Activated CD4-positive, alpha-beta T cell treated with anti-CD3 and anti-CD28 coated beads for 36 hours (primary cell): Measurements from ENCODE around the gene DUSP1. TPM values are rescaled to one million over a fixed set of nuclear protein-coding genes. Genes with fewer than 3 reads are reported as not detected.

Experiments used
- ATAC-seq: fragments of 200-7000 bp; cut with Tn5 transposase; one replicate; pipeline ENCODE4 v1.10.0; 2021; ENCODE audit warnings: mild to moderate bottlenecking, moderate library complexity
- CTCF ChIA-PET: fragments of 350-600 bp; sonication (Branson Sonifier 250); formaldehyde crosslinking; loops from one replicate; lab custom pipeline; 2021; ENCODE audit warnings: antibody characterized with exemption; lab: Charles Lee
- POLR2A ChIA-PET: fragments of 350-600 bp; sonication (Branson Sonifier 250); formaldehyde crosslinking; loops from one replicate; lab custom pipeline; 2021; ENCODE audit warnings: antibody characterized with exemption, inconsistent platforms; lab: Charles Lee
- DNase-seq: peaks from one replicate; pipeline ENCODE4 v3.0.0-alpha.2; 2020
- H3K27ac Mint-ChIP-seq: one replicate; pipeline ENCODE4 v1.8.0; 2021; ENCODE audit warnings: mixed read lengths
- H3K27me3 Mint-ChIP-seq: one replicate; pipeline ENCODE4 v1.8.0; 2021; ENCODE audit warnings: mixed read lengths
- H3K36me3 Mint-ChIP-seq: one replicate; pipeline ENCODE4 v1.8.0; 2021; ENCODE audit warnings: low read depth, mixed read lengths
- H3K4me1 Mint-ChIP-seq: one replicate; pipeline ENCODE4 v1.8.0; 2021; ENCODE audit warnings: mixed read lengths
- H3K4me3 Mint-ChIP-seq: one replicate; pipeline ENCODE4 v1.8.0; 2021; ENCODE audit warnings: mild to moderate bottlenecking, moderate library complexity, mixed read lengths
- H3K9me3 Mint-ChIP-seq: one replicate; pipeline ENCODE4 v1.8.0; 2021; ENCODE audit warnings: low read depth, mixed read lengths
- intact Hi-C, 2 experiments: fragments of 100-400 bp; cut with DNase I in 1 of 2; cut with micrococcal nuclease in 1 of 2; formaldehyde crosslinking; loops; one replicate each; pipeline versions ENCODE4 v1.14.2 to v1.15.1; 2022 to 2024; cut with DNase I, micrococcal nuclease
- total RNA-seq, 2 experiments: library from RNA; stranded (reverse); gene quantifications; one replicate each; pipeline ENCODE4 v1.2.3, GENCODE V29; 2021

The DUSP1 gene
- total RNA-seq, 2 experiments from 2014 or later: 6.7 to 7.4 TPM

GRCh38 chr5:172758834-172759149 is 12.2 kb downstream of the DUSP1 start:
- H3K4me3 Mint-ChIP-seq: no peak overlapping the region
- H3K4me1 Mint-ChIP-seq: no peaks in the 10 kb centered on the region

GRCh38 chr5:172758077-172758833 is 12.7 kb downstream of the DUSP1 start:
- H3K4me3 Mint-ChIP-seq: no peak overlapping the region
- intact Hi-C loops: no loop called here
- no peaks in the 10 kb centered on the region for H3K4me1 Mint-ChIP-seq
- no peaks in the 10 kb centered on the region for H3K36me3 Mint-ChIP-seq
- CTCF ChIA-PET: interaction anchor here (0.6 kb wide), 1 partner anchor 44 kb away, joined by 4 read pairs; no protein-coding TSS in a partner anchor
- no peaks in the 10 kb centered on the region for H3K27me3 Mint-ChIP-seq
- H3K9me3 Mint-ChIP-seq: no peaks in the 10 kb centered on the region
- H3K27ac Mint-ChIP-seq: no peak overlapping the region
- POLR2A ChIA-PET: no interaction called here
- ATAC-seq: no peak
- DNase-seq: no peak

More at GRCh38 chr5:172758834-172759149, 12.2 kb downstream of the DUSP1 start:
- no peaks in the 10 kb centered on the region for H3K9me3 Mint-ChIP-seq
- ChIA-PET POLR2A (no interaction called here), CTCF (interaction anchor here (0.6 to 1.3 kb wide), 3 partner anchors 14 to 279 kb away, joined by 3 to 4 read pairs (median 3); no protein-coding TSS in a partner anchor)
- no peak overlapping the region for H3K27ac Mint-ChIP-seq
- no peaks in the 10 kb centered on the region for H3K27me3 Mint-ChIP-seq
- no peaks in the 10 kb centered on the region for H3K36me3 Mint-ChIP-seq
- ATAC-seq: no peak
- intact Hi-C loops: no loop called here
- DNase-seq: no peak

- no peak for ATAC-seq
- POLR2A ChIA-PET: no interaction called here
- Mint-ChIP-seq H3K27ac (no peak overlapping the region), H3K4me1 (no peaks in the 10 kb centered on the region), H3K27me3 (no peaks in the 10 kb centered on the region), H3K9me3 (no peaks in the 10 kb centered on the region), H3K36me3 (no peaks in the 10 kb centered on the region), H3K4me3 (no peak overlapping the region)
- CTCF ChIA-PET: interaction anchor here (0.6 to 0.8 kb wide), 2 partner anchors 43 to 741 kb away, joined by 3 to 4 read pairs; no protein-coding TSS in a partner anchor
- intact Hi-C loops: no loop called here
- no peak for DNase-seq
Observed at GRCh38 chr5:172757394-172758010, 13.5 kb downstream of the DUSP1 start.

GRCh38 chr5:172756764-172757393 is 14.1 kb downstream of the DUSP1 start:
- Mint-ChIP-seq H3K36me3 (no peaks in the 10 kb centered on the region), H3K9me3 (no peaks in the 10 kb centered on the region), H3K27me3 (no peaks in the 10 kb centered on the region), H3K27ac (no peak overlapping the region), H3K4me3 (no peak overlapping the region), H3K4me1 (no peaks in the 10 kb centered on the region)
- intact Hi-C loops: no loop called here
- ChIA-PET POLR2A (no interaction called here), CTCF (interaction anchor here (0.8 kb wide), 1 partner anchor 742 kb away, joined by 3 read pairs; no protein-coding TSS in a partner anchor)
- DNase-seq (no peak), ATAC-seq (no peak)

- ATAC-seq (no peak), DNase-seq (no peak)
- Mint-ChIP-seq H3K27ac (no peak overlapping the region), H3K4me3 (no peak overlapping the region), H3K9me3 (no peaks in the 10 kb centered on the region), H3K27me3 (no peaks in the 10 kb centered on the region), H3K4me1 (no peaks in the 10 kb centered on the region), H3K36me3 (no peaks in the 10 kb centered on the region)
- CTCF ChIA-PET: interaction anchor here (0.6 to 1.7 kb wide), 7 partner anchors 10 to 178 kb away, joined by 3 to 6 read pairs (median 3); no protein-coding TSS in a partner anchor
- POLR2A ChIA-PET: interaction anchor here (0.6 kb wide), 1 partner anchor 1695 kb away, joined by 4 read pairs; no protein-coding TSS in a partner anchor
- intact Hi-C loops: no loop called here
Observed at GRCh38 chr5:172754596-172755356, 16.2 kb downstream of the DUSP1 start.

GRCh38 chr5:172753101-172753500 is 17.9 kb downstream of the DUSP1 start:
- Mint-ChIP-seq H3K27me3 (no peaks in the 10 kb centered on the region), H3K36me3 (no peaks in the 10 kb centered on the region), H3K4me1 (no peaks in the 10 kb centered on the region), H3K27ac (no peak overlapping the region), H3K9me3 (no peaks in the 10 kb centered on the region), H3K4me3 (no peak overlapping the region)
- ATAC-seq (no peak), DNase-seq (no peak)
- intact Hi-C loops: no loop called here
- CTCF ChIA-PET: interaction anchor here (0.7 kb wide), 1 partner anchor 178 kb away, joined by 3 read pairs; no protein-coding TSS in a partner anchor
- POLR2A ChIA-PET: no interaction called here

- ChIA-PET CTCF (interaction anchor here (0.6 to 0.7 kb wide), 2 partner anchors 176 to 306 kb away, joined by 3 to 5 read pairs; no protein-coding TSS in a partner anchor), POLR2A (no interaction called here)
- H3K27me3 Mint-ChIP-seq: no peaks in the 10 kb centered on the region
- ATAC-seq (no peak), DNase-seq (no peak)
- no peaks in the 10 kb centered on the region for H3K36me3 Mint-ChIP-seq
- H3K4me1 Mint-ChIP-seq: no peaks in the 10 kb centered on the region
- intact Hi-C loops: no loop called here
- no peak overlapping the region for H3K4me3 Mint-ChIP-seq
- peaks cover 4% of the 10 kb centered on the region for H3K9me3 Mint-ChIP-seq
- H3K27ac Mint-ChIP-seq: no peak overlapping the region
Observed at GRCh38 chr5:172751761-172752510, 19.1 kb downstream of the DUSP1 start.

- no peak overlapping the region for H3K27ac Mint-ChIP-seq
- ATAC-seq (no peak), DNase-seq (no peak)
- H3K36me3 Mint-ChIP-seq: no peaks in the 10 kb centered on the region
- ChIA-PET CTCF (no interaction called here), POLR2A (no interaction called here)
- no peaks in the 10 kb centered on the region for H3K27me3 Mint-ChIP-seq
- H3K4me1 Mint-ChIP-seq: no peaks in the 10 kb centered on the region
- intact Hi-C loops: no loop called here
- H3K9me3 Mint-ChIP-seq: peaks cover 4% of the 10 kb centered on the region
- H3K4me3 Mint-ChIP-seq: no peak overlapping the region
Observed at GRCh38 chr5:172749881-172750633, 20.9 kb downstream of the DUSP1 start.

- ATAC-seq (no peak), DNase-seq (no peak)
- Mint-ChIP-seq H3K9me3 (peaks cover 4% of the 10 kb centered on the region), H3K36me3 (no peaks in the 10 kb centered on the region), H3K4me1 (no peaks in the 10 kb centered on the region), H3K4me3 (no peak overlapping the region), H3K27ac (no peak overlapping the region), H3K27me3 (no peaks in the 10 kb centered on the region)
- CTCF ChIA-PET: interaction anchor here (0.7 kb wide), 1 partner anchor 303 kb away, joined by 3 read pairs; no protein-coding TSS in a partner anchor
- POLR2A ChIA-PET: no interaction called here
- intact Hi-C loops: no loop called here
Observed at GRCh38 chr5:172749076-172749475, 21.9 kb downstream of the DUSP1 start.

- H3K4me1 Mint-ChIP-seq: no peaks in the 10 kb centered on the region
- intact Hi-C loops: no loop called here
- no peak overlapping the region for H3K4me3 Mint-ChIP-seq
- CTCF ChIA-PET: interaction anchor here (0.7 kb wide), 1 partner anchor 303 kb away, joined by 3 read pairs; no protein-coding TSS in a partner anchor
- H3K27me3 Mint-ChIP-seq: no peaks in the 10 kb centered on the region
- peaks cover 4% of the 10 kb centered on the region for H3K9me3 Mint-ChIP-seq
- POLR2A ChIA-PET: no interaction called here
- DNase-seq: no peak
- ATAC-seq: no peak
- no peak overlapping the region for H3K27ac Mint-ChIP-seq
- no peaks in the 10 kb centered on the region for H3K36me3 Mint-ChIP-seq
Observed at GRCh38 chr5:172748341-172748843, 22.6 kb downstream of the DUSP1 start.
